Neural cell (in vitro differentiated cells): Measurements from ENCODE around the gene GSN. TPM values are rescaled to one million over a fixed set of nuclear protein-coding genes. Genes with fewer than 3 reads are reported as not detected.

ENCODE experiments used
- H2AFZ ChIP-seq: fragments of 200-600, 300-800 bp; sonication (generic), shearing (Covaris generic); 2 replicates; pipeline ENCODE4 v1.6.0; 2014; ENCODE audit warnings: low read depth, mild to moderate bottlenecking, antibody characterized with exemption, low read length, moderate library complexity
- H3F3A ChIP-seq: fragments of 200-600 bp; shearing (Covaris generic); 2 replicates; pipeline ENCODE4 v1.6.1; 2016; ENCODE audit warnings: mild to moderate bottlenecking, moderate library complexity, mixed read lengths, antibody characterized with exemption, low read length; ENCODE audit not compliant: insufficient read depth, poor library complexity, severe bottlenecking
- H3K27ac ChIP-seq: fragments of 200-600, 300-800 bp; sonication (generic), shearing (Covaris generic); 2 replicates; pipeline ENCODE4 v1.5.1; 2014; ENCODE audit warnings: mild to moderate bottlenecking, low read length, moderate library complexity
- H3K27me3 ChIP-seq: fragments of 300-800, 200-600 bp; sonication (generic), shearing (Covaris generic); 2 replicates; pipeline ENCODE4 v1.6.0; 2014; ENCODE audit warnings: mild to moderate bottlenecking, low read depth, low read length, moderate library complexity; ENCODE audit not compliant: insufficient read depth
- H3K36me3 ChIP-seq: fragments of 300-800, 200-600 bp; sonication (generic), shearing (Covaris generic); 2 replicates; pipeline ENCODE4 v1.5.1; 2014; ENCODE audit warnings: mild to moderate bottlenecking, antibody characterized with exemption, low read length, moderate library complexity; ENCODE audit not compliant: insufficient read depth
- H3K4me2 ChIP-seq: fragments of 300-800, 200-600 bp; sonication (generic), shearing (Covaris generic); 2 replicates; pipeline ENCODE4 v1.6.0; 2014; ENCODE audit warnings: mild to moderate bottlenecking, low read length
- H3K4me3 ChIP-seq: fragments of 300-800, 200-600 bp; sonication (generic), shearing (Covaris generic); 2 replicates; pipeline ENCODE4 v1.5.1; 2014; ENCODE audit warnings: mild to moderate bottlenecking, low read length, moderate library complexity
- H3K79me2 ChIP-seq: fragments of 200-600 bp; shearing (Covaris generic); replicated peaks from 2 replicates; pipeline ENCODE4 v1.6.0; 2014; ENCODE audit warnings: mild to moderate bottlenecking, low read length, moderate library complexity; ENCODE audit not compliant: insufficient read depth
- H3K9ac ChIP-seq: fragments of 300-800, 200-600 bp; sonication (generic), shearing (Covaris generic); 2 replicates; pipeline ENCODE4 v1.6.1; 2016; ENCODE audit warnings: mild to moderate bottlenecking, low read length, mixed read lengths
- H3K9me2 ChIP-seq: fragments of 200-600 bp; shearing (Covaris generic); 2 replicates; pipeline ENCODE4 v1.6.1; 2016; ENCODE audit warnings: mild to moderate bottlenecking, low read length, mixed read lengths; ENCODE audit not compliant: insufficient read depth
- H3K9me3 ChIP-seq: fragments of 200-600, 300-800 bp; sonication (generic), shearing (Covaris generic); 2 replicates; pipeline ENCODE4 v1.6.1; 2016; ENCODE audit warnings: mild to moderate bottlenecking, mixed run types, low read length, moderate library complexity, mixed read lengths
- H4K20me1 ChIP-seq: fragments of 200-600 bp; shearing (Covaris generic); 2 replicates; pipeline ENCODE4 v1.6.1; 2016; ENCODE audit warnings: mild to moderate bottlenecking, mixed run types; ENCODE audit not compliant: insufficient read depth
- EP300 ChIP-seq: fragments of 450-650 bp; conservative IDR thresholded peaks from 2 replicates; pipeline ENCODE4 v1.6.1; 2014; ENCODE audit warnings: antibody characterized with exemption, mild to moderate bottlenecking, moderate library complexity; ENCODE audit not compliant: poor library complexity, severe bottlenecking
- EZH2 ChIP-seq: fragments of 200-600, 300-800 bp; shearing (Covaris generic), sonication (generic); IDR thresholded peaks from 2 replicates; pipeline ENCODE4 v1.6.1; 2014; ENCODE audit warnings: antibody characterized with exemption, low read length, borderline replicate concordance, mild to moderate bottlenecking; ENCODE audit not compliant: insufficient read depth, poor library complexity, severe bottlenecking
- MXI1 ChIP-seq: fragments of 450-650 bp; conservative IDR thresholded peaks from 2 replicates; pipeline ENCODE4 v1.6.1; 2014; ENCODE audit warnings: antibody characterized with exemption, mild to moderate bottlenecking; ENCODE audit not compliant: poor library complexity, severe bottlenecking
- POLR2AphosphoS5 ChIP-seq: IDR thresholded peaks from 2 replicates; pipeline ENCODE4 v1.6.1; 2012
- RAD21 ChIP-seq: fragments of 450-650 bp; conservative IDR thresholded peaks from 2 replicates; pipeline ENCODE4 v1.6.1; 2014; ENCODE audit warnings: antibody characterized with exemption, mild to moderate bottlenecking, moderate library complexity
- SMC3 ChIP-seq: fragments of 450-650 bp; conservative IDR thresholded peaks from 2 replicates; pipeline ENCODE4 v1.6.1; 2014; ENCODE audit warnings: antibody characterized with exemption, mild to moderate bottlenecking, moderate library complexity; ENCODE audit not compliant: poor library complexity
- TAF1 ChIP-seq: IDR thresholded peaks from 2 replicates; pipeline ENCODE4 v1.6.1; 2012; ENCODE audit warnings: low read depth
- polyA plus RNA-seq: library from polyadenylated mRNA; depleted of rRNA; stranded (reverse); fragments of >200 nt; gene quantifications from 2 replicates; pipeline ENCODE4 v1.2.3, GENCODE V29; 2014
- TF ChIP-seq, protein P1 (sequence below): fragments of 450-650 bp; IDR thresholded peaks from 2 replicates; pipeline ENCODE4 v1.5.1; 2014; ENCODE audit warnings: antibody characterized with exemption, mild to moderate bottlenecking, moderate library complexity; ENCODE audit not compliant: poor library complexity, severe bottlenecking
- TF ChIP-seq, protein P2 (sequence below): IDR thresholded peaks from 2 replicates; pipeline ENCODE4 v1.6.1; 2012; ENCODE audit warnings: borderline replicate concordance

GSN gene
- polyA plus RNA-seq, 1 donor from 2014 or later: 2.4 TPM

DNA sequence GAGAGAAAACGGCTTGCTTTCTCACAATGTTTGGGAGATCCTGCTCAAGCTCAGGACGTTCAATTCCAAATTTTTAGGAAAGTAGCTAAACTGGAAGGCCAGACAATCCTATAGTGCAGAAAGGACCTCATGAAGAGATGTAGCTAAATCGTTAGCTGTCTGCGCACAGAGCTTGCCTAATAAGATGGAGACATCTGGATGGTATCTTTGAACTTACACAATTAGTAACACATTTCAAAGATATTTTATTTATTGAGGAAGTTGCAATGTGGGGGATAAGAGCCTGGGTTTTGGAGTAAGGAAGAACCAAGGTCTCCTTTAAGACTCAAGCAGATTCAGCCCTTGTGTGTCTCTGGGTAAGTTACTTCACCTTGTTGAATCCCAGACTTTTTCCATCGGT, 37.7 kb upstream of the GSN start:
- Histone ChIP-seq H3K9me3 (no peaks in the 10 kb centered on the region), H3K27ac (no peak overlapping the region), H2AFZ (no peak overlapping the region), H3K79me2 (no peaks in the 10 kb centered on the region), H3K9me2 (no peaks in the 10 kb centered on the region), H3K27me3 (no peaks in the 10 kb centered on the region), H3K36me3 (no peaks in the 10 kb centered on the region), H3K4me2 (no peak overlapping the region), H4K20me1 (no peaks in the 10 kb centered on the region), H3K9ac (no peak overlapping the region), H3F3A (no peaks in the 10 kb centered on the region), H3K4me3 (no peak overlapping the region)
- TF ChIP-seq EP300 (no peak), RAD21 (no peak), EZH2 (no peak), SMC3 (no peak), MXI1 (no peak), POLR2AphosphoS5 (no peak), TAF1 (no peak)
- TF ChIP-seq, protein P1, sequence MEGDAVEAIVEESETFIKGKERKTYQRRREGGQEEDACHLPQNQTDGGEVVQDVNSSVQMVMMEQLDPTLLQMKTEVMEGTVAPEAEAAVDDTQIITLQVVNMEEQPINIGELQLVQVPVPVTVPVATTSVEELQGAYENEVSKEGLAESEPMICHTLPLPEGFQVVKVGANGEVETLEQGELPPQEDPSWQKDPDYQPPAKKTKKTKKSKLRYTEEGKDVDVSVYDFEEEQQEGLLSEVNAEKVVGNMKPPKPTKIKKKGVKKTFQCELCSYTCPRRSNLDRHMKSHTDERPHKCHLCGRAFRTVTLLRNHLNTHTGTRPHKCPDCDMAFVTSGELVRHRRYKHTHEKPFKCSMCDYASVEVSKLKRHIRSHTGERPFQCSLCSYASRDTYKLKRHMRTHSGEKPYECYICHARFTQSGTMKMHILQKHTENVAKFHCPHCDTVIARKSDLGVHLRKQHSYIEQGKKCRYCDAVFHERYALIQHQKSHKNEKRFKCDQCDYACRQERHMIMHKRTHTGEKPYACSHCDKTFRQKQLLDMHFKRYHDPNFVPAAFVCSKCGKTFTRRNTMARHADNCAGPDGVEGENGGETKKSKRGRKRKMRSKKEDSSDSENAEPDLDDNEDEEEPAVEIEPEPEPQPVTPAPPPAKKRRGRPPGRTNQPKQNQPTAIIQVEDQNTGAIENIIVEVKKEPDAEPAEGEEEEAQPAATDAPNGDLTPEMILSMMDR: no peak
- TF ChIP-seq, protein P2, sequence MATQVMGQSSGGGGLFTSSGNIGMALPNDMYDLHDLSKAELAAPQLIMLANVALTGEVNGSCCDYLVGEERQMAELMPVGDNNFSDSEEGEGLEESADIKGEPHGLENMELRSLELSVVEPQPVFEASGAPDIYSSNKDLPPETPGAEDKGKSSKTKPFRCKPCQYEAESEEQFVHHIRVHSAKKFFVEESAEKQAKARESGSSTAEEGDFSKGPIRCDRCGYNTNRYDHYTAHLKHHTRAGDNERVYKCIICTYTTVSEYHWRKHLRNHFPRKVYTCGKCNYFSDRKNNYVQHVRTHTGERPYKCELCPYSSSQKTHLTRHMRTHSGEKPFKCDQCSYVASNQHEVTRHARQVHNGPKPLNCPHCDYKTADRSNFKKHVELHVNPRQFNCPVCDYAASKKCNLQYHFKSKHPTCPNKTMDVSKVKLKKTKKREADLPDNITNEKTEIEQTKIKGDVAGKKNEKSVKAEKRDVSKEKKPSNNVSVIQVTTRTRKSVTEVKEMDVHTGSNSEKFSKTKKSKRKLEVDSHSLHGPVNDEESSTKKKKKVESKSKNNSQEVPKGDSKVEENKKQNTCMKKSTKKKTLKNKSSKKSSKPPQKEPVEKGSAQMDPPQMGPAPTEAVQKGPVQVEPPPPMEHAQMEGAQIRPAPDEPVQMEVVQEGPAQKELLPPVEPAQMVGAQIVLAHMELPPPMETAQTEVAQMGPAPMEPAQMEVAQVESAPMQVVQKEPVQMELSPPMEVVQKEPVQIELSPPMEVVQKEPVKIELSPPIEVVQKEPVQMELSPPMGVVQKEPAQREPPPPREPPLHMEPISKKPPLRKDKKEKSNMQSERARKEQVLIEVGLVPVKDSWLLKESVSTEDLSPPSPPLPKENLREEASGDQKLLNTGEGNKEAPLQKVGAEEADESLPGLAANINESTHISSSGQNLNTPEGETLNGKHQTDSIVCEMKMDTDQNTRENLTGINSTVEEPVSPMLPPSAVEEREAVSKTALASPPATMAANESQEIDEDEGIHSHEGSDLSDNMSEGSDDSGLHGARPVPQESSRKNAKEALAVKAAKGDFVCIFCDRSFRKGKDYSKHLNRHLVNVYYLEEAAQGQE: no peak

DNA sequence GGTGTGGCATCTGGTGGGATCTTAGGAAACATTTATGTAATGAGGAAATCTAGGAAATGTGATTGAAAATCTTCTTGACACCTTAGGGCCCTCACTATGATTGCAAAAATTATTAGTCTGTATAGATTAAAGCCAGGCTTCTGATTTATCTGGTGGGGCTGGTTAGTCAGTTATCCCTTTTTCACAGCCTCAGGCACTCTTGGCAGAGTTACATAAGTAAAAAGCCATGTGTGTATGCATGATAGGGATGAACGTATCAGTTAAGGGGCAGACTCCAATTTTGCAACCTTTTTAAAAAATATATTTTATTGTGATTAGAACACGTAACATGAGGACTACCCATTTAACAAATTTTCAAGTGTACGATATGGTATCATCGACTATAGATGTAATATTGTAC, 35.7 kb upstream of the GSN start:
- Histone ChIP-seq H3K27me3 (no peaks in the 10 kb centered on the region), H3K27ac (no peak overlapping the region), H4K20me1 (no peaks in the 10 kb centered on the region), H3K36me3 (no peaks in the 10 kb centered on the region), H3K9ac (no peak overlapping the region), H3K79me2 (no peaks in the 10 kb centered on the region), H3F3A (no peaks in the 10 kb centered on the region), H3K9me2 (no peaks in the 10 kb centered on the region), H3K4me2 (no peak overlapping the region), H3K9me3 (no peaks in the 10 kb centered on the region), H3K4me3 (no peak overlapping the region), H2AFZ (no peak overlapping the region)
- TF ChIP-seq EP300 (no peak), MXI1 (no peak), TAF1 (no peak), EZH2 (no peak), POLR2AphosphoS5 (no peak), RAD21 (no peak), SMC3 (no peak)
- TF ChIP-seq, protein P2: no peak
- TF ChIP-seq, protein P1: no peak
